GM12892 (cell line): Measurements from ENCODE around the gene MAP3K6. TPM values are rescaled to one million over a fixed set of nuclear protein-coding genes. Genes with fewer than 3 reads are reported as not detected.
"Not testable (repeated sequence)": the region's sequence is repeated elsewhere in the genome, so short reads cannot be mapped to it uniquely, and the experiment has no call there.

Source experiments
- DNase-seq: peaks from one replicate; pipeline ENCODE4 v3.0.0; 2011; ENCODE audit not compliant: insufficient read length
- FAIRE-seq: peaks from 2 replicates; lab custom pipeline; 2011; peaks lifted over from hg19 to GRCh38; lab: Jason Lieb, UNC
- POLR2A ChIP-seq: IDR thresholded peaks from 2 replicates; pipeline ENCODE4 v1.6.1; 2011; ENCODE audit warnings: low read depth, low read length, control low read depth
- POLR2AphosphoS5 ChIP-seq: IDR thresholded peaks from 2 replicates; pipeline ENCODE4 v1.6.1; 2011; ENCODE audit warnings: low read depth, low read length, control low read depth
- TAF1 ChIP-seq: IDR thresholded peaks from 2 replicates; pipeline ENCODE4 v1.6.1; 2011; ENCODE audit warnings: low read depth, mild to moderate bottlenecking, control low read depth, low read length, borderline replicate concordance
- polyA plus RNA-seq: library from polyadenylated mRNA; unstranded; fragments of >200 nt; gene quantifications from one replicate; pipeline ENCODE4 v1.2.1, GENCODE V29; 2012; ENCODE audit warnings: missing spikeins, inconsistent platforms; ENCODE audit not compliant: missing spikeins

MAP3K6 gene
- 8.7 TPM for polyA plus RNA-seq

DNA sequence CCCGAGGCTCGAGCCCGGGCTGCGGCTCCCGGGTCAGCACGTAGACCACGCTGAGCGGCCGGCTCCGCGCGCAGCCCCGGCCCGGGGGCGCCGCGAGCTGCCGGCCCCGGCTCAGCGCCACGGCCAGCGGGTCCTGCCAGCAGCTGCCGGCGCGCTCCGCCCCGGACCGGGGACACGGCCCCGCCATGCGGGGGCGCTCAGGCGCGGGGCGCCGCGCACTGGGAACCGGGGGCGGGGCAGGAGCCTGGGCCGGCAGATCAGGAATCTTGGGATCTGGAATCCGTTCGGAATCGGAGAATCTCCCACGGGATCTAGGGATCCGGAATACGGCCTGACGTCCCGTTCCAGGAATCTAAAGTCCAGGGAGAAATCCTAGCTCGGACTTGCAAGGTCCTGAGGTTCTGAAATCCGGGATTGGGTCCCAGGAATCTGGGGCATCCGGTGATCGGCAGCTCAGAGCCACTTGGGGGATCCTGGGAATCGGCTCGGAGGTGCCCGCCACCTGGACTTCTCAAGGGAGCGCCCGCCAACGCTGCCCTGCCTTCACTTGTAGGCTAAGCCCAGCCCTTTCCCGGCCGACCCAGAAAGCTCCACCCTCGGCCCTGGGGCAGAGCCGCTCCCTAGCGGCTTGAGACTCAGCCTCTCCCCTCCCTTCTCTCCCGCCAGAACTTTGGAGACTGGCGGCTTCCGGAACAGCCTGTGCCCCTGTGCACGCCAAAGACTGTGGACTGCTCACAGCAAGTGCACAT lies at the start of gene MAP3K6:
TSS of gene MAP3K6 (minus strand) at position 551 of the 749 bp plus-strand sequence. CDS start at position 187, 364 bp downstream.
- no peak for DNase-seq
- no peak for FAIRE-seq
- TF ChIP-seq TAF1 (no peak), POLR2A (no peak), POLR2AphosphoS5 (no peak)

- DNase-seq (no peak), FAIRE-seq (no peak)
- no peak for TF ChIP-seq POLR2A
- no peak for TF ChIP-seq TAF1
- no peak for TF ChIP-seq POLR2AphosphoS5
These were observed 47.3 kb upstream of the MAP3K6 start for GRCh38 chr1:27414091-27414490.

GRCh38 chr1:27413004-27413403 lies 46.2 kb upstream of the MAP3K6 start:
- TF ChIP-seq TAF1 (no peak), POLR2AphosphoS5 (no peak), POLR2A (no peak)
- DNase-seq (no peak), FAIRE-seq (no peak)

- no peak for TF ChIP-seq POLR2AphosphoS5
- no peak for TF ChIP-seq POLR2A
- TF ChIP-seq TAF1 = no peak
- FAIRE-seq = no peak
These were observed 45.7 kb upstream of the MAP3K6 start for GRCh38 chr1:27412502-27412901.

GRCh38 chr1:27410709-27411108 lies 43.9 kb upstream of the MAP3K6 start:
- DNase-seq (no peak), FAIRE-seq (no peak)
- TF ChIP-seq TAF1 = no peak
- no peak for TF ChIP-seq POLR2A
- no peak for TF ChIP-seq POLR2AphosphoS5

More at GRCh38 chr1:27412502-27412901, 45.7 kb upstream of the MAP3K6 start:
- DNase-seq = no peak

GRCh38 chr1:27409669-27410068 lies 42.9 kb upstream of the MAP3K6 start:
- DNase-seq (no peak), FAIRE-seq (no peak)
- TF ChIP-seq TAF1 (no peak), POLR2AphosphoS5 (no peak), POLR2A (no peak)

GRCh38 chr1:27408151-27408550 lies 41.4 kb upstream of the MAP3K6 start:
- DNase-seq (no peak), FAIRE-seq (no peak)
- TF ChIP-seq TAF1 = no peak
- TF ChIP-seq POLR2AphosphoS5 = no peak
- no peak for TF ChIP-seq POLR2A

- not testable (repeated sequence) for FAIRE-seq, DNase-seq
These were observed 40.0 kb upstream of the MAP3K6 start for GRCh38 chr1:27406791-27407190.

DNA sequence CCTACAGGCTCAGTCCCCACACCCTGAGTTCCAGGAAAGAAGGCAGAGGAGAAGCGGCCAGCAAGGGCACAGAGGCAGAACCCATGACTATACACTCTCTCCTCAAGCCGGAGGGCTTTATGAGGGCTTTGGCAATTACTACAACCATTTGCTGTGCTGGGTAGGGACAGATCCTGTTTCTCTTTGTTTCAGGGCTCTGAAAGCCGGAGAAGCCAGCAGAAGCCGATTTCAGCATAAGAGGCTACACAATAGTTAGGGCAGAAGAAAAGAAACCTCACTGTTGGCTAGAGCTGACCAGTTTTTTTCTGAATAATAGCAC lies 39.6 kb upstream of the MAP3K6 start:
- TF ChIP-seq POLR2AphosphoS5 (no peak), TAF1 (no peak), POLR2A (no peak)
- DNase-seq = no peak
- no peak for FAIRE-seq

DNA sequence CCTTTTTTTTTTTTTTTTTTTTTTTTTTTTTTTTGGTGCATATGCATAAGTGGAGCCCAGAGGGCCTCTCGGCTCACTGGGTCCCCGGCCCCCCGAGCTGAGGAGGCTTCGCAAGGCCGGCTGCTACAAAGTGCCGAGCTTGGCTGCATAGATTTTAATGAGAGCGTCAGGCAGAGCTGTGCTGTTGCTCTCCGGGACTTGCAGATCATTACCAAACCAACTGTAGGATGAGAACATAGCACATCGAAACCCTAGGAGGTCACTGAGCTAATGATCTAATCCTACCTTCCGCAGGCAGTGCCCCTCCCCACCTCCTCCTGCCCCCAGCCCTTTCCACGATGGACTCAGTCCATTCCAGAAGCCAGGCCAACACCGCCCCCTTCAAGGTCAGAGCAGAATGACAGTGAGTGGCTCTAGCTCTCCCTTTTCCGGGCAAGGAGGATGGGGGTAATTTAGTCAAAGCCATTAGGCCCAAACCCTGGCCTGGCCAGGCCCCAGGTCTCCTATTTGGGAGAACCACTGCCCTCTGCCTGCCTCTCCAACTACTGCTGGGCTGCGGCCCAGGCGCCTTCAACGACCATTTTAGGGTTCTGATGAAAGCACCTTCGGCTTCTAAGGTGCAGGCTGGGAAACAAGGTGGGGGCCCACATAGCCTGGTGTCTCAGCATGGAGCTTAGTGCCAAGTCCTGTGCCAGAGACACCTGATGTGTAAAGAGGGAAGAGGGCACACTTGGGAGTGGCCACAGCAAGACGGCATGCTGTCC lies 39.0 kb upstream of the MAP3K6 start:
- not testable (repeated sequence) for DNase-seq
- peak; percentile 62 for FAIRE-seq

- DNase-seq (no peak), FAIRE-seq (no peak)
- TF ChIP-seq POLR2AphosphoS5 (no peak), TAF1 (no peak), POLR2A (peak; percentile 14; the same call in 1 of the 2 replicates)
These were observed 38.3 kb upstream of the MAP3K6 start for GRCh38 chr1:27405074-27405473.

GRCh38 chr1:27403931-27404330 lies 37.2 kb upstream of the MAP3K6 start:
- TF ChIP-seq POLR2AphosphoS5 (no peak), TAF1 (no peak), POLR2A (no peak)
- no peak for FAIRE-seq
- no peak for DNase-seq
